K562 (cell line): Measurements from ENCODE around the gene DKK1. TPM values are rescaled to one million over a fixed set of nuclear protein-coding genes. Genes with fewer than 3 reads are reported as not detected.

ENCODE experiments used
- ATAC-seq: fragments of 200-7000 bp; cut with Tn5 transposase; 3 replicates; pipeline ENCODE4 v1.9.1; 2020; ENCODE audit warnings: moderate library complexity
- BruUV-seq: library from RNA; stranded (reverse); fragments of 400-500 nt; replicated peaks from 2 replicates; lab custom pipeline; 2021; lab: Mats Ljungman, UMichigan
- CTCF ChIA-PET: fragments of 300-600 bp; formaldehyde crosslinking; extraction: SDS; loops from one replicate; lab custom pipeline; 2021; ENCODE audit warnings: low intra/inter-chr PET ratio; lab: Yijun Ruan, JAX
- POLR2A ChIA-PET: fragments of 300-600, 350-650 bp; sonication (Branson Sonifier 250); formaldehyde crosslinking; extraction: SDS; loops from one replicate; lab custom pipeline; 2021; ENCODE audit warnings: antibody characterized with exemption, inconsistent platforms; lab: Yijun Ruan, JAX
- DNase-seq, 4 experiments: peaks; one replicate each; pipeline versions ENCODE4 v3.0.0 to v3.0.0-alpha.2; 2011 to 2018; ENCODE audit warnings: low spot score in 3 of 4, mixed read lengths in 3 of 4; ENCODE audit errors: extremely low read depth in 1 of 4
- FAIRE-seq: peaks from 2 replicates; lab custom pipeline; 2011; peaks lifted over from hg19 to GRCh38; lab: Jason Lieb, UNC
- H2AFZ ChIP-seq: 2 replicates; pipeline ENCODE4 v1.6.0; 2011; ENCODE audit warnings: low read depth, low read length, control low read depth, inconsistent platforms
- H3K27ac ChIP-seq: fragments of 200-600 bp; 3 replicates; pipeline ENCODE4 v1.8.0; 2011; ENCODE audit warnings: low read depth, mild to moderate bottlenecking, control low read depth, inconsistent platforms, low read length, moderate library complexity, mixed read lengths; ENCODE audit errors: extremely low read depth
- H3K27me3 ChIP-seq, 2 experiments: fragments of 300-600 bp in 1 of 2; 2 replicates in 1 of 2; 3 replicates in 1 of 2; pipeline versions ENCODE4 v1.6.0 to v1.8.0; 2011; ENCODE audit warnings: inconsistent platforms in 2 of 2, low read length in 2 of 2, mild to moderate bottlenecking in 1 of 2, mixed read lengths in 1 of 2, moderate library complexity in 1 of 2; ENCODE audit not compliant: control insufficient read depth in 2 of 2, insufficient read depth in 2 of 2
- H3K36me3 ChIP-seq: fragments of 300-600 bp; 3 replicates; pipeline ENCODE4 v1.8.0; 2011; ENCODE audit warnings: mild to moderate bottlenecking, low read length, inconsistent platforms; ENCODE audit not compliant: control insufficient read depth, insufficient read depth
- H3K4me1 ChIP-seq, 2 experiments: fragments of 200-600 bp in 1 of 2; replicated peaks in 1 of 2; 2 replicates in 1 of 2; 3 replicates in 1 of 2; pipeline versions ENCODE4 v1.5.1 to v1.8.0; 2011; ENCODE audit warnings: inconsistent platforms in 2 of 2, low read length in 2 of 2, mild to moderate bottlenecking in 1 of 2, mixed read lengths in 1 of 2, moderate library complexity in 1 of 2; ENCODE audit not compliant: control insufficient read depth in 2 of 2, insufficient read depth in 2 of 2
- H3K4me2 ChIP-seq: 2 replicates; pipeline ENCODE4 v1.6.1; 2011; ENCODE audit warnings: low read length, control low read depth, inconsistent platforms, mixed read lengths; ENCODE audit not compliant: insufficient read depth
- H3K4me3 ChIP-seq: fragments of 200-600 bp; sonication (generic), shearing (Covaris generic); 2 replicates; pipeline ENCODE4 v1.5.1; 2016; ENCODE audit warnings: control low read depth, inconsistent platforms
- H3K79me2 ChIP-seq: fragments of 200-600 bp; 3 replicates; pipeline ENCODE4 v1.8.0; 2011; ENCODE audit warnings: low read length, inconsistent platforms; ENCODE audit not compliant: control insufficient read depth, insufficient read depth
- H3K9ac ChIP-seq, 2 experiments: 2 replicates each; pipeline versions ENCODE4 v1.6.0 to v1.6.1; 2011; ENCODE audit warnings: low read depth in 2 of 2, low read length in 2 of 2, control low read depth in 1 of 2, inconsistent platforms in 1 of 2, mild to moderate bottlenecking in 1 of 2, mixed read lengths in 1 of 2; ENCODE audit not compliant: insufficient read depth in 1 of 2
- H3K9me1 ChIP-seq: one replicate; pipeline ENCODE4 v1.6.0; 2011; ENCODE audit warnings: inconsistent platforms, mild to moderate bottlenecking, low read length, moderate library complexity; ENCODE audit not compliant: control insufficient read depth, insufficient read depth
- H3K9me3 ChIP-seq: replicated peaks from 2 replicates; pipeline ENCODE4 v1.5.1; 2011; ENCODE audit warnings: low read depth, low read length, inconsistent platforms; ENCODE audit not compliant: control insufficient read depth, insufficient read depth
- H4K20me1 ChIP-seq: replicated peaks from 2 replicates; pipeline ENCODE4 v1.6.1; 2011; ENCODE audit warnings: low read length, inconsistent platforms, mixed read lengths; ENCODE audit not compliant: control insufficient read depth, insufficient read depth
- BRD9 ChIP-seq: fragments of 450-650 bp; IDR thresholded peaks from 2 replicates; pipeline ENCODE4 v1.6.1; 2018; ENCODE audit warnings: low read depth; ENCODE audit not compliant: partially characterized antibody
- CBX3 ChIP-seq, 2 experiments: IDR thresholded peaks; 1 replicate in 1 of 2; 2 replicates in 1 of 2; pipeline ENCODE4 v1.6.1; 2012; ENCODE audit warnings: inconsistent platforms in 2 of 2, low read length in 2 of 2, borderline replicate concordance in 1 of 2, control low read depth in 1 of 2
- COPS2 ChIP-seq: fragments of 450-650 bp; conservative IDR thresholded peaks from 2 replicates; pipeline ENCODE4 v1.6.1; 2016; ENCODE audit warnings: mild to moderate bottlenecking, moderate library complexity
- ETV5 ChIP-seq: sonication (generic); formaldehyde crosslinking; IDR thresholded peaks from 2 replicates; pipeline ENCODE4 v1.4.0; 2020; ENCODE audit warnings: low read depth, mild to moderate bottlenecking, missing genetic modification reagents
- JUND ChIP-seq, 2 experiments: IDR thresholded peaks; 2 replicates in 1 of 2; 3 replicates in 1 of 2; pipeline ENCODE4 v1.6.1; 2011; ENCODE audit warnings: borderline replicate concordance in 2 of 2, low read depth in 2 of 2, low read length in 2 of 2, improper control_type of control experiment in 1 of 2, missing biosample characterization in 1 of 2, missing genetic modification characterization in 1 of 2, missing genetic modification reagents in 1 of 2
- KAT7 ChIP-seq: sonication (generic); formaldehyde crosslinking; IDR thresholded peaks from 2 replicates; pipeline ENCODE4 v1.8.0; 2022; ENCODE audit warnings: missing genetic modification reagents, mild to moderate bottlenecking, borderline replicate concordance
- MAZ ChIP-seq, 2 experiments: fragments of 450-650 bp in 1 of 2; sonication (generic) in 1 of 2; formaldehyde crosslinking; IDR thresholded peaks in 1 of 2; conservative IDR thresholded peaks in 1 of 2; 2 replicates each; pipeline versions ENCODE4 v1.4.0 to v1.5.0; 2020; ENCODE audit warnings: mild to moderate bottlenecking in 1 of 2, missing genetic modification reagents in 1 of 2
- NFXL1 ChIP-seq: fragments of 450-650 bp; formaldehyde crosslinking; IDR thresholded peaks from 2 replicates; pipeline ENCODE4 v1.4.0; 2021; ENCODE audit warnings: mild to moderate bottlenecking
- NR4A1 ChIP-seq, 2 experiments: fragments of 250-450 bp in 1 of 2; fragments of 450-650 bp in 1 of 2; sonication (Bioruptor Pico) in 1 of 2; IDR thresholded peaks; 2 replicates each; pipeline versions ENCODE4 v1.4.0 to v1.6.1; 2016 to 2020; ENCODE audit warnings: mild to moderate bottlenecking in 2 of 2, missing compliant biosample characterization in 1 of 2, missing genetic modification characterization in 1 of 2, moderate library complexity in 1 of 2
- POLR2AphosphoS5 ChIP-seq: IDR thresholded peaks from 2 replicates; pipeline ENCODE4 v1.6.1; 2011; ENCODE audit warnings: mild to moderate bottlenecking, low read depth, low read length, moderate library complexity; ENCODE audit not compliant: control insufficient read depth, insufficient read depth
- RBM39 ChIP-seq: fragments of 200-400 bp; formaldehyde crosslinking; optimal IDR thresholded peaks from 2 replicates; pipeline ENCODE3; 2018; ENCODE audit warnings: low read depth, low read length
- TBL1XR1 ChIP-seq, 2 experiments: IDR thresholded peaks; 2 replicates each; pipeline ENCODE4 v1.6.1; 2012; ENCODE audit warnings: improper control_type of control experiment in 2 of 2, low read length in 2 of 2, mild to moderate bottlenecking in 1 of 2
- ZEB2 ChIP-seq: fragments of 450-650 bp; IDR thresholded peaks from 2 replicates; pipeline ENCODE4 v1.6.1; 2016
- WGBS: fragments of 100-300 bp; shearing (Covaris generic); methylation state at CpG from one replicate; pipeline ENCODE4 v1.1.6; 2016; ENCODE audit warnings: low coverage, mixed read lengths; ENCODE audit not compliant: insufficient coverage; ENCODE audit errors: missing lambda C conversion rate; 5-methylcytosine and 5-hydroxymethylcytosine counted together
- in situ Hi-C: fragments of 300-500 bp; cut with MboI; formaldehyde crosslinking; loops from 4 replicates; pipeline ENCODE4 v1.15.0; 2018; ENCODE audit warnings: inconsistent platforms, mixed read lengths
- intact Hi-C: fragments of 100-400 bp; cut with micrococcal nuclease; formaldehyde crosslinking; loops from 2 replicates; pipeline ENCODE4 v1.14.2; 2022
- polyA plus RNA-seq, 8 experiments: library from polyadenylated mRNA; depleted of rRNA in 4 of 8; stranded (reverse) in 5 of 8; unstranded in 3 of 8; fragments of >200 nt; fragmentation: Nextera tagmentation in 2 of 8; fragmentation: Illumina TruSeq in 1 of 8; extraction: Ambion mirVana in 2 of 8; extraction: Trizol in 1 of 8; gene quantifications; 2 replicates each; pipeline versions ENCODE4 v1.2.1 to v1.2.3, GENCODE V29; 2011 to 2014; ENCODE audit warnings: inconsistent platforms in 1 of 8, missing spikeins in 1 of 8
- total RNA-seq, 7 experiments: library from RNA; depleted of rRNA in 6 of 7; stranded (reverse); fragments of >200 nt in 6 of 7; fragmentation: Illumina TruSeq in 2 of 7; extraction: Trizol in 2 of 7; gene quantifications; 2 replicates each; pipeline versions ENCODE4 v1.2.1 to v1.2.3, GENCODE V29; 2011 to 2021; ENCODE audit warnings: low replicate concordance in 1 of 7
- TF ChIP-seq, protein P1 (sequence below): fragments of 250-450 bp; sonication (Bioruptor Pico); IDR thresholded peaks from 2 replicates; pipeline ENCODE4 v1.8.0; 2022; ENCODE audit warnings: moderate library complexity, mild to moderate bottlenecking, inconsistent platforms
- TF ChIP-seq, protein P2 (sequence below): sonication (generic); formaldehyde crosslinking; IDR thresholded peaks from 2 replicates; pipeline ENCODE4 v1.8.0; 2022; ENCODE audit warnings: missing genetic modification reagents, mild to moderate bottlenecking, moderate library complexity, borderline replicate concordance

The DKK1 gene
- total and polyA plus RNA-seq, 9 of the 15 experiments (the other 6 are each of a cell fraction or from before 2014, with no cell fraction given) = 0.13 TPM; not detected in 8

- 0% methylated on average over 3 of the region's 3 CpGs for WGBS
- Histone ChIP-seq H3K27ac (no peak overlapping the region), H3K9ac (no peak overlapping the region), H3K4me2 (no peak overlapping the region), H3K9me1 (no peaks in the 10 kb centered on the region), H3K36me3 (no peaks in the 10 kb centered on the region), H3K79me2 (no peaks in the 10 kb centered on the region), H3K27me3 (no peaks in the 10 kb centered on the region), H4K20me1 (no peaks in the 10 kb centered on the region), H3K4me1 (peaks cover 0 to 6% of the 10 kb centered on the region in 2 experiments; a peak in 1 of 5 replicates), H3K9me3 (no peaks in the 10 kb centered on the region; the same call in 1 of the 2 replicates), H2AFZ (no peak overlapping the region), H3K4me3 (no peak overlapping the region)
- DNase-seq (no peak), ATAC-seq (no peak), FAIRE-seq (no peak)
- intact Hi-C loops (loop anchor here (5.0 kb wide), 1 partner anchor 174 kb away; no protein-coding TSS in a partner anchor), in situ Hi-C loops (no loop called here)
- TF ChIP-seq COPS2 (no peak), ETV5 (CRISPR knock-in tag) (no peak), BRD9 (no peak), NR4A1 (CRISPR knock-in tag; IDR thresholded peaks at IDR 0.05) (no peak), NR4A1 (tag; IDR thresholded peaks at IDR 0.05) (no peak), MAZ (CRISPR knock-in tag; conservative IDR thresholded peaks at IDR 0.05 in 1 of 2, IDR thresholded peaks at IDR 0.05 in 1 of 2) (no peak), RBM39 (no peak), TBL1XR1 (IDR thresholded peaks at IDR 0.05; ENCODE audit: low read length in 2 of 2) (no peak), NFXL1 (CRISPR knock-in tag) (no peak), POLR2AphosphoS5 (no peak), JUND (IDR thresholded peaks at IDR 0.05; ENCODE audit: borderline replicate concordance, low read depth, low read length) (no peak), JUND (tag; IDR thresholded peaks at IDR 0.05; ENCODE audit: borderline replicate concordance, low read depth, low read length) (no peak), CBX3 (IDR thresholded peaks at IDR 0.05; ENCODE audit: borderline replicate concordance in 1 of 2, low read length in 2 of 2) (no peak), KAT7 (no peak), ZEB2 (no peak)
- TF ChIP-seq, protein P1, sequence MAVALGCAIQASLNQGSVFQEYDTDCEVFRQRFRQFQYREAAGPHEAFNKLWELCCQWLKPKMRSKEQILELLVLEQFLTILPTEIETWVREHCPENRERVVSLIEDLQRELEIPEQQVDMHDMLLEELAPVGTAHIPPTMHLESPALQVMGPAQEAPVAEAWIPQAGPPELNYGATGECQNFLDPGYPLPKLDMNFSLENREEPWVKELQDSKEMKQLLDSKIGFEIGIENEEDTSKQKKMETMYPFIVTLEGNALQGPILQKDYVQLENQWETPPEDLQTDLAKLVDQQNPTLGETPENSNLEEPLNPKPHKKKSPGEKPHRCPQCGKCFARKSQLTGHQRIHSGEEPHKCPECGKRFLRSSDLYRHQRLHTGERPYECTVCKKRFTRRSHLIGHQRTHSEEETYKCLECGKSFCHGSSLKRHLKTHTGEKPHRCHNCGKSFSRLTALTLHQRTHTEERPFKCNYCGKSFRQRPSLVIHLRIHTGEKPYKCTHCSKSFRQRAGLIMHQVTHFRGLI (CRISPR knock-in tag) = no peak
- TF ChIP-seq, protein P2, sequence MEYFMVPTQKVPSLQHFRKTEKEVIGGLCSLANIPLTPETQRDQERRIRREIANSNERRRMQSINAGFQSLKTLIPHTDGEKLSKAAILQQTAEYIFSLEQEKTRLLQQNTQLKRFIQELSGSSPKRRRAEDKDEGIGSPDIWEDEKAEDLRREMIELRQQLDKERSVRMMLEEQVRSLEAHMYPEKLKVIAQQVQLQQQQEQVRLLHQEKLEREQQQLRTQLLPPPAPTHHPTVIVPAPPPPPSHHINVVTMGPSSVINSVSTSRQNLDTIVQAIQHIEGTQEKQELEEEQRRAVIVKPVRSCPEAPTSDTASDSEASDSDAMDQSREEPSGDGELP (CRISPR knock-in tag) = no peak
- BruUV-seq = no TSS peak
- ChIA-PET POLR2A (no interaction called here), CTCF (no interaction called here)
Measured at GRCh38 chr10:52312942-52313255, 1.2 kb upstream of the DKK1 start.
